B cell (primary cell): ENCODE data around the gene WDR70. TPM values are rescaled to one million over a fixed set of nuclear protein-coding genes. Genes with fewer than 3 reads are reported as not detected.

Experiments
- ATAC-seq: fragments of 200-7000 bp; cut with Tn5 transposase; one replicate; pipeline ENCODE4 v1.10.0; 2021; ENCODE audit warnings: low read depth, mild to moderate bottlenecking, moderate number of reproducible peaks, moderate library complexity
- CTCF ChIA-PET: fragments of 350-600 bp; sonication (Branson Sonifier 250); formaldehyde crosslinking; loops from one replicate; lab custom pipeline; 2021; ENCODE audit warnings: antibody characterized with exemption, inconsistent platforms; lab: Charles Lee
- POLR2A ChIA-PET: fragments of 350-600 bp; sonication (Branson Sonifier 250); formaldehyde crosslinking; loops from one replicate; lab custom pipeline; 2021; ENCODE audit warnings: antibody characterized with exemption; lab: Charles Lee
- DNase-seq: peaks from one replicate; pipeline ENCODE4 v3.0.0; 2013
- H2AFZ ChIP-seq: 2 replicates; pipeline ENCODE4 v1.6.1; 2012; ENCODE audit warnings: mild to moderate bottlenecking, low read depth, low read length; ENCODE audit not compliant: insufficient read depth, poor library complexity, severe bottlenecking
- H3K27ac ChIP-seq, 2 donors: 1 replicate in 1 of 2; 2 replicates in 1 of 2; pipeline ENCODE4 v1.5.1; 2012 to 2013; ENCODE audit warnings: low read length in 2 of 2, mild to moderate bottlenecking in 2 of 2, moderate library complexity in 1 of 2
- H3K27me3 ChIP-seq, 4 experiments: fragments of 200-600 bp in 1 of 4; sonication (generic) in 1 of 4; replicated peaks in 1 of 4; 1 replicate in 2 of 4; 2 replicates in 2 of 4; pipeline versions ENCODE4 v1.6.1 to v1.7.0; 2013 to 2016; ENCODE audit warnings: low read length in 3 of 4, mild to moderate bottlenecking in 2 of 4, mixed read lengths in 1 of 4, moderate library complexity in 1 of 4; ENCODE audit not compliant: insufficient read depth in 4 of 4, control insufficient read depth in 3 of 4; ENCODE audit errors: control extremely low read depth in 1 of 4
- H3K36me3 ChIP-seq, 2 experiments: replicated peaks in 1 of 2; 1 replicate in 1 of 2; 2 replicates in 1 of 2; pipeline versions ENCODE4 v1.6.1 to v1.7.1; 2013; ENCODE audit warnings: low read length in 1 of 2; ENCODE audit not compliant: insufficient read depth in 2 of 2, control insufficient read depth in 1 of 2; ENCODE audit errors: control extremely low read depth in 1 of 2, extremely low read depth in 1 of 2
- H3K4me1 ChIP-seq, 2 donors: fragments of 200-600 bp in 1 of 2; sonication (generic) in 1 of 2; 1 replicate in 1 of 2; 2 replicates in 1 of 2; pipeline versions ENCODE4 v1.5.1 to v1.6.1; 2013 to 2017; ENCODE audit warnings: low read length in 2 of 2; ENCODE audit not compliant: control insufficient read depth in 2 of 2, insufficient read depth in 2 of 2
- H3K4me2 ChIP-seq: replicated peaks from 2 replicates; pipeline ENCODE3; 2012; ENCODE audit warnings: mild to moderate bottlenecking, low read depth, low read length; ENCODE audit not compliant: poor library complexity, severe bottlenecking
- H3K4me3 ChIP-seq, 5 experiments: fragments of 200-600 bp in 1 of 5; sonication (generic) in 1 of 5; 1 replicate in 3 of 5; 2 replicates in 2 of 5; pipeline versions ENCODE4 v1.5.1 to v1.7.0; 2011 to 2016; ENCODE audit warnings: low read length in 4 of 5, mild to moderate bottlenecking in 4 of 5, low read depth in 2 of 5, control low read depth in 1 of 5, moderate library complexity in 1 of 5; ENCODE audit not compliant: insufficient read depth in 1 of 5; ENCODE audit errors: control extremely low read depth in 1 of 5, extremely low read depth in 1 of 5
- H3K79me2 ChIP-seq: fragments of 200-600 bp; sonication (generic); one replicate; pipeline ENCODE4 v1.6.0; 2016; ENCODE audit warnings: low read length; ENCODE audit not compliant: control insufficient read depth, insufficient read depth
- H3K9ac ChIP-seq: fragments of 200-600 bp; sonication (generic); 2 replicates; pipeline ENCODE4 v1.6.1; 2017; ENCODE audit warnings: mild to moderate bottlenecking, low read length, moderate library complexity
- H3K9me3 ChIP-seq, 3 donors: one replicate each; pipeline versions ENCODE4 v1.6.1 to v1.7.1; 2013; ENCODE audit warnings: low read length in 2 of 3; ENCODE audit not compliant: control insufficient read depth in 2 of 3, insufficient read depth in 1 of 3; ENCODE audit errors: control extremely low read depth in 1 of 3
- H4K20me1 ChIP-seq: 2 replicates; pipeline ENCODE4 v1.6.0; 2012; ENCODE audit warnings: mild to moderate bottlenecking, low read length; ENCODE audit not compliant: insufficient read depth, control insufficient read depth, poor library complexity, severe bottlenecking
- H3K27ac Mint-ChIP-seq: one replicate; pipeline ENCODE4 v1.8.0; 2021; ENCODE audit warnings: mixed read lengths
- H3K27me3 Mint-ChIP-seq: one replicate; pipeline ENCODE4 v1.8.0; 2021; ENCODE audit warnings: mixed read lengths
- H3K4me1 Mint-ChIP-seq: one replicate; pipeline ENCODE4 v1.8.0; 2021; ENCODE audit warnings: mixed read lengths
- H3K4me3 Mint-ChIP-seq: one replicate; pipeline ENCODE4 v1.8.0; 2021; ENCODE audit warnings: mixed read lengths
- H3K9me3 Mint-ChIP-seq: one replicate; pipeline ENCODE4 v1.8.0; 2022; ENCODE audit warnings: mixed read lengths; ENCODE audit not compliant: insufficient read depth
- EZH2 ChIP-seq: IDR thresholded peaks from 2 replicates; pipeline ENCODE4 v1.6.1; 2012; ENCODE audit warnings: borderline replicate concordance, low read depth, mild to moderate bottlenecking, moderate library complexity, low read length; ENCODE audit not compliant: insufficient read depth, poor library complexity, severe bottlenecking
- WGBS: methylation state at CpG from one replicate; pipeline ENCODE4 v1.1.5; 2013; ENCODE audit warnings: missing lambda C conversion rate; ENCODE audit not compliant: insufficient coverage; 5-methylcytosine and 5-hydroxymethylcytosine counted together
- intact Hi-C: fragments of 100-400 bp; cut with micrococcal nuclease; formaldehyde crosslinking; loops from one replicate; pipeline ENCODE4 v1.10.0; 2022
- polyA plus RNA-seq: library from polyadenylated mRNA; depleted of rRNA; stranded (reverse); fragments of >200 nt; gene quantifications from 2 replicates; pipeline ENCODE4 v1.2.3, GENCODE V29; 2012
- total RNA-seq, 2 donors: library from RNA; stranded (reverse); fragments of 120-200 nt in 1 of 2; gene quantifications; 1 replicate in 1 of 2; 2 replicates in 1 of 2; pipeline versions ENCODE4 v1.2.3 to v1.2.4, GENCODE V29; 2013 to 2022
- TF ChIP-seq, protein P1 (sequence below): fragments of 200-600 bp; IDR thresholded peaks from one replicate; pipeline ENCODE4 v1.8.0; 2022; ENCODE audit warnings: antibody characterized with exemption, mild to moderate bottlenecking

The WDR70 gene
- total and polyA plus RNA-seq, 2 donors (not counting 1 experiment from before 2014, with no cell fraction given) = 12.8 to 46.8 TPM

DNA sequence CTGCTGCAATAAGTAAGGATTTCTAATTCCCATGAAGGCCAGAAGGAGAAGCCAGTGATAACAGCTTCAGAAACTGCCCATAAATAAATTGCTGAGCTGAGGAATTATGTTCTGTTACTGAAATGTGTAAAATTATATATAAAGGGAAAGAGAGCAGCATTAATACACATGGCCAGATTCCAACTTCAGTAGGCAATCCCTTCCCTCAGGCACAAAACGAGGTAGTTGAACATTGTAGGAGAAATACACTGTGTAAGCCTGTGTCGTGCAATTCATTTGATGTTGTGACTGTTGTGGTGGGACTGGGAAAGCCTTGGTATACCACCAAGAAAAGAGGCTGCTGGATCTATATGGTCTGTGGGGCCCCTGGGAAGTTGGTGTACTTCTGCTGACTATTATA is 192.9 kb downstream of the WDR70 start:
- H3K27me3 ChIP-seq = no peaks in the 10 kb centered on the region
- Mint-ChIP-seq H3K27me3 (no peaks in the 10 kb centered on the region), H3K4me3 (no peak overlapping the region), H3K9me3 (no peaks in the 10 kb centered on the region), H3K4me1 (peaks cover 3% of the 10 kb centered on the region), H3K27ac (no peak overlapping the region)
- no peaks in the 10 kb centered on the region for H3K9me3 ChIP-seq
- no peaks in the 10 kb centered on the region for H3K79me2 ChIP-seq
- TF ChIP-seq, protein P1, sequence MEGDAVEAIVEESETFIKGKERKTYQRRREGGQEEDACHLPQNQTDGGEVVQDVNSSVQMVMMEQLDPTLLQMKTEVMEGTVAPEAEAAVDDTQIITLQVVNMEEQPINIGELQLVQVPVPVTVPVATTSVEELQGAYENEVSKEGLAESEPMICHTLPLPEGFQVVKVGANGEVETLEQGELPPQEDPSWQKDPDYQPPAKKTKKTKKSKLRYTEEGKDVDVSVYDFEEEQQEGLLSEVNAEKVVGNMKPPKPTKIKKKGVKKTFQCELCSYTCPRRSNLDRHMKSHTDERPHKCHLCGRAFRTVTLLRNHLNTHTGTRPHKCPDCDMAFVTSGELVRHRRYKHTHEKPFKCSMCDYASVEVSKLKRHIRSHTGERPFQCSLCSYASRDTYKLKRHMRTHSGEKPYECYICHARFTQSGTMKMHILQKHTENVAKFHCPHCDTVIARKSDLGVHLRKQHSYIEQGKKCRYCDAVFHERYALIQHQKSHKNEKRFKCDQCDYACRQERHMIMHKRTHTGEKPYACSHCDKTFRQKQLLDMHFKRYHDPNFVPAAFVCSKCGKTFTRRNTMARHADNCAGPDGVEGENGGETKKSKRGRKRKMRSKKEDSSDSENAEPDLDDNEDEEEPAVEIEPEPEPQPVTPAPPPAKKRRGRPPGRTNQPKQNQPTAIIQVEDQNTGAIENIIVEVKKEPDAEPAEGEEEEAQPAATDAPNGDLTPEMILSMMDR = no peak
- TF ChIP-seq EZH2 = no peak
- 100% methylated on average over 1 of the region's 2 CpGs for WGBS
- H3K9ac ChIP-seq = no peak overlapping the region
- intact Hi-C loops = no loop called here
- no peak overlapping the region for H3K4me3 ChIP-seq
- ChIA-PET POLR2A (no interaction called here), CTCF (no interaction called here)
- H3K4me1 ChIP-seq = no peaks in the 10 kb centered on the region
- no peak overlapping the region for H3K27ac ChIP-seq
- no peak overlapping the region for H2AFZ ChIP-seq
- H3K36me3 ChIP-seq = peaks cover 0 to 2% of the 10 kb centered on the region in 2 experiments
- DNase-seq (no peak), ATAC-seq (no peak)
- H4K20me1 ChIP-seq = no peaks in the 10 kb centered on the region
- no peak overlapping the region for H3K4me2 ChIP-seq

DNA sequence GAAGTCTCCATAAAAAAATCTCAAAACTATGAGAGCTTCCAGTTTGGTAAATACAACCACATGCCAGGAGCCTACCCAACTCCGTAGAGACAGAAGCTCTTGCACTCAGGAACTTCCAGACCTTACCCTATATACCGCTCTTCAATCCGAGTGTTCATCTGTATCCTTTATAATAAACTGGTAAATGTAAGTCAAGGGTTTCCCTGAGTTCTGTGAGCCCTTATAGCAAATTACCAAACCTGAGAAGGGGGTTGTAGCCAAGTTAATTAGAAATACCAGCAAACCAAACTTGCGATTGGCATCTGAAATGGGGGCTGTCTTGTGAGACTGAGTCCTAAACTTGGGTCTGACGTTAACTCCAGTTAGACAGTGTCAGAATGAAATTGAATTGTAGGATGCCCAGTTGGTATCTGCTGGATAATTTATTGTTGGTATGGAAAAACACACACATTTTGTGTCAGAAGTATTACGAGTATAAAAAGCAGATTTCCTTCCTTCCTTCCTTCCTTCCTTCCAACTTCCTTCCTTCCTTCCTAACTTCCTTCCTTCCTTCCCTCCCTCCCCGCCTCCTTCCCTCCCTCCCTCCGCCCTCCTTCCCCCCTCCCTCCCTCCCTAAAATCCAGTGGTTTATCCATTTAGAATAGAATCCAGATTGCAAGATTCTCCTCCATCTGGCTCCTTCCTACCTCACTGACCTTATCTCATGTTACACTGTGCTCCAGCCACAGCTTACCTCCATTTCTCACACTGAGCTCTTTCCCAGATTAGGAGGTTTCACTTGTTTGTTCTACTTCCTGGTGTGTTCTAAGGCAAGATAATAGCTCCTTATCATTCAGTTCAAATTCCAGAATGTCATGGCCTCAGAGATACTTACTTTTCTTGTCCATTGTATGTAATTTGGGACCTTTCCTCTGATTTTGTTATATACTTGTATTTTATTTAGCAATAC is 196.7 kb downstream of the WDR70 start:
- TF ChIP-seq, protein P1 = no peak
- TF ChIP-seq EZH2 = no peak
- Mint-ChIP-seq H3K27me3 (no peaks in the 10 kb centered on the region), H3K4me3 (no peak overlapping the region), H3K27ac (no peak overlapping the region), H3K4me1 (peaks cover 3% of the 10 kb centered on the region), H3K9me3 (no peaks in the 10 kb centered on the region)
- Histone ChIP-seq H4K20me1 (no peaks in the 10 kb centered on the region), H3K4me2 (no peak overlapping the region), H3K27ac (no peak overlapping the region), H3K4me1 (no peaks in the 10 kb centered on the region), H2AFZ (no peak overlapping the region), H3K79me2 (no peaks in the 10 kb centered on the region), H3K36me3 (no peaks in the 10 kb centered on the region), H3K4me3 (no peak overlapping the region), H3K27me3 (no peaks in the 10 kb centered on the region), H3K9ac (no peak overlapping the region), H3K9me3 (no peaks in the 10 kb centered on the region)
- 100% methylated on average over 3 of the region's 8 CpGs for WGBS
- intact Hi-C loops = no loop called here
- DNase-seq (no peak), ATAC-seq (no peak)
- ChIA-PET POLR2A (no interaction called here), CTCF (no interaction called here)
